K562 (cell line): ENCODE measurements around the gene IL11. TPM values are rescaled to one million over a fixed set of nuclear protein-coding genes. Genes with fewer than 3 reads are reported as not detected.
"Not testable (repeated sequence)": the region's sequence is repeated elsewhere in the genome, so short reads cannot be mapped to it uniquely, and the experiment has no call there.

Source experiments
- ATAC-seq: fragments of 200-7000 bp; cut with Tn5 transposase; 3 replicates; pipeline ENCODE4 v1.9.1; 2020; ENCODE audit warnings: moderate library complexity
- BruUV-seq: library from RNA; stranded (reverse); fragments of 400-500 nt; replicated peaks from 2 replicates; lab custom pipeline; 2021; lab: Mats Ljungman, UMichigan
- CTCF ChIA-PET: fragments of 300-600 bp; formaldehyde crosslinking; extraction: SDS; loops from one replicate; lab custom pipeline; 2021; ENCODE audit warnings: low intra/inter-chr PET ratio; lab: Yijun Ruan, JAX
- POLR2A ChIA-PET: fragments of 300-600, 350-650 bp; sonication (Branson Sonifier 250); formaldehyde crosslinking; extraction: SDS; loops from one replicate; lab custom pipeline; 2021; ENCODE audit warnings: antibody characterized with exemption, inconsistent platforms; lab: Yijun Ruan, JAX
- DNase-seq, 4 experiments: peaks; one replicate each; pipeline versions ENCODE4 v3.0.0 to v3.0.0-alpha.2; 2011 to 2018; ENCODE audit warnings: low spot score in 3 of 4, mixed read lengths in 3 of 4; ENCODE audit errors: extremely low read depth in 1 of 4
- FAIRE-seq: peaks from 2 replicates; lab custom pipeline; 2011; peaks lifted over from hg19 to GRCh38; lab: Jason Lieb, UNC
- H2AFZ ChIP-seq: 2 replicates; pipeline ENCODE4 v1.6.0; 2011; ENCODE audit warnings: low read depth, low read length, control low read depth, inconsistent platforms
- H3K27ac ChIP-seq: fragments of 200-600 bp; 3 replicates; pipeline ENCODE4 v1.8.0; 2011; ENCODE audit warnings: low read depth, mild to moderate bottlenecking, control low read depth, inconsistent platforms, low read length, moderate library complexity, mixed read lengths; ENCODE audit errors: extremely low read depth
- H3K27me3 ChIP-seq, 2 experiments: fragments of 300-600 bp in 1 of 2; 2 replicates in 1 of 2; 3 replicates in 1 of 2; pipeline versions ENCODE4 v1.6.0 to v1.8.0; 2011; ENCODE audit warnings: inconsistent platforms in 2 of 2, low read length in 2 of 2, mild to moderate bottlenecking in 1 of 2, mixed read lengths in 1 of 2, moderate library complexity in 1 of 2; ENCODE audit not compliant: control insufficient read depth in 2 of 2, insufficient read depth in 2 of 2
- H3K36me3 ChIP-seq: fragments of 300-600 bp; 3 replicates; pipeline ENCODE4 v1.8.0; 2011; ENCODE audit warnings: mild to moderate bottlenecking, low read length, inconsistent platforms; ENCODE audit not compliant: control insufficient read depth, insufficient read depth
- H3K4me1 ChIP-seq, 2 experiments: fragments of 200-600 bp in 1 of 2; replicated peaks in 1 of 2; 2 replicates in 1 of 2; 3 replicates in 1 of 2; pipeline versions ENCODE4 v1.5.1 to v1.8.0; 2011; ENCODE audit warnings: inconsistent platforms in 2 of 2, low read length in 2 of 2, mild to moderate bottlenecking in 1 of 2, mixed read lengths in 1 of 2, moderate library complexity in 1 of 2; ENCODE audit not compliant: control insufficient read depth in 2 of 2, insufficient read depth in 2 of 2
- H3K4me2 ChIP-seq: 2 replicates; pipeline ENCODE4 v1.6.1; 2011; ENCODE audit warnings: low read length, control low read depth, inconsistent platforms, mixed read lengths; ENCODE audit not compliant: insufficient read depth
- H3K4me3 ChIP-seq: fragments of 200-600 bp; sonication (generic), shearing (Covaris generic); 2 replicates; pipeline ENCODE4 v1.5.1; 2016; ENCODE audit warnings: control low read depth, inconsistent platforms
- H3K79me2 ChIP-seq: fragments of 200-600 bp; 3 replicates; pipeline ENCODE4 v1.8.0; 2011; ENCODE audit warnings: low read length, inconsistent platforms; ENCODE audit not compliant: control insufficient read depth, insufficient read depth
- H3K9ac ChIP-seq, 2 experiments: 2 replicates each; pipeline versions ENCODE4 v1.6.0 to v1.6.1; 2011; ENCODE audit warnings: low read depth in 2 of 2, low read length in 2 of 2, control low read depth in 1 of 2, inconsistent platforms in 1 of 2, mild to moderate bottlenecking in 1 of 2, mixed read lengths in 1 of 2; ENCODE audit not compliant: insufficient read depth in 1 of 2
- H3K9me1 ChIP-seq: one replicate; pipeline ENCODE4 v1.6.0; 2011; ENCODE audit warnings: inconsistent platforms, mild to moderate bottlenecking, low read length, moderate library complexity; ENCODE audit not compliant: control insufficient read depth, insufficient read depth
- H3K9me3 ChIP-seq: replicated peaks from 2 replicates; pipeline ENCODE4 v1.5.1; 2011; ENCODE audit warnings: low read depth, low read length, inconsistent platforms; ENCODE audit not compliant: control insufficient read depth, insufficient read depth
- H4K20me1 ChIP-seq: replicated peaks from 2 replicates; pipeline ENCODE4 v1.6.1; 2011; ENCODE audit warnings: low read length, inconsistent platforms, mixed read lengths; ENCODE audit not compliant: control insufficient read depth, insufficient read depth
- AFF4 ChIP-seq: sonication (generic); formaldehyde crosslinking; IDR thresholded peaks from 2 replicates; pipeline ENCODE4 v1.8.0; 2023; ENCODE audit warnings: mild to moderate bottlenecking, missing genetic modification reagents
- POLR2H ChIP-seq: IDR thresholded peaks from 2 replicates; pipeline ENCODE4 v1.6.1; 2016; ENCODE audit warnings: missing genetic modification characterization, low read depth, mild to moderate bottlenecking, control low read depth, missing compliant biosample characterization, moderate library complexity
- SMC3 ChIP-seq: conservative IDR thresholded peaks from 2 replicates; pipeline ENCODE4 v1.6.1; 2011; ENCODE audit warnings: low read depth, low read length, improper control_type of control experiment; ENCODE audit not compliant: insufficient read depth
- TBL1XR1 ChIP-seq, 2 experiments: IDR thresholded peaks; 2 replicates each; pipeline ENCODE4 v1.6.1; 2012; ENCODE audit warnings: improper control_type of control experiment in 2 of 2, low read length in 2 of 2, mild to moderate bottlenecking in 1 of 2
- ZNF184 ChIP-seq: sonication (generic); formaldehyde crosslinking; IDR thresholded peaks from 2 replicates; pipeline ENCODE4 v1.5.0; 2020; ENCODE audit warnings: missing genetic modification reagents
- ZNF436 ChIP-seq: fragments of 250-450, 450-650 bp; sonication (Bioruptor Pico); formaldehyde crosslinking; IDR thresholded peaks from 2 replicates; pipeline ENCODE4 v1.7.0; 2020; ENCODE audit warnings: mild to moderate bottlenecking
- ZNF583 ChIP-seq: fragments of 250-450 bp; sonication (Bioruptor Pico); IDR thresholded peaks from 2 replicates; pipeline ENCODE4 v1.4.0; 2020
- WGBS: fragments of 100-300 bp; shearing (Covaris generic); methylation state at CpG from one replicate; pipeline ENCODE4 v1.1.6; 2016; ENCODE audit warnings: low coverage, mixed read lengths; ENCODE audit not compliant: insufficient coverage; ENCODE audit errors: missing lambda C conversion rate; 5-methylcytosine and 5-hydroxymethylcytosine counted together
- in situ Hi-C: fragments of 300-500 bp; cut with MboI; formaldehyde crosslinking; loops from 4 replicates; pipeline ENCODE4 v1.15.0; 2018; ENCODE audit warnings: inconsistent platforms, mixed read lengths
- intact Hi-C: fragments of 100-400 bp; cut with micrococcal nuclease; formaldehyde crosslinking; loops from 2 replicates; pipeline ENCODE4 v1.14.2; 2022
- polyA plus RNA-seq, 8 experiments: library from polyadenylated mRNA; depleted of rRNA in 4 of 8; stranded (reverse) in 5 of 8; unstranded in 3 of 8; fragments of >200 nt; fragmentation: Nextera tagmentation in 2 of 8; fragmentation: Illumina TruSeq in 1 of 8; extraction: Ambion mirVana in 2 of 8; extraction: Trizol in 1 of 8; gene quantifications; 2 replicates each; pipeline versions ENCODE4 v1.2.1 to v1.2.3, GENCODE V29; 2011 to 2014; ENCODE audit warnings: inconsistent platforms in 1 of 8, missing spikeins in 1 of 8
- total RNA-seq, 7 experiments: library from RNA; depleted of rRNA in 6 of 7; stranded (reverse); fragments of >200 nt in 6 of 7; fragmentation: Illumina TruSeq in 2 of 7; extraction: Trizol in 2 of 7; gene quantifications; 2 replicates each; pipeline versions ENCODE4 v1.2.1 to v1.2.3, GENCODE V29; 2011 to 2021; ENCODE audit warnings: low replicate concordance in 1 of 7
- TF ChIP-seq, protein P1 (sequence below), 3 experiments: fragments of 200-800 bp in 1 of 3; sonication (Bioruptor generic) in 1 of 3; sonication (generic) in 1 of 3; formaldehyde crosslinking in 1 of 3; IDR thresholded peaks; 2 replicates each; pipeline versions ENCODE4 v1.6.1 to v1.8.0; 2016 to 2022; ENCODE audit warnings: mild to moderate bottlenecking in 2 of 3, missing compliant biosample characterization in 2 of 3, missing genetic modification characterization in 2 of 3, missing genetic modification reagents in 1 of 3
- TF ChIP-seq, protein P2 (sequence below): fragments of 250-450 bp; sonication (Bioruptor Pico); IDR thresholded peaks from 2 replicates; pipeline ENCODE4 v1.9.0; 2021; ENCODE audit warnings: mild to moderate bottlenecking, inconsistent platforms

The IL11 gene
- total and polyA plus RNA-seq, 9 of the 15 experiments (the other 6 are each of a cell fraction or from before 2014, with no cell fraction given), result 0.04 to 0.42 (median 0.06) TPM; not detected in 6

- TF ChIP-seq AFF4 (CRISPR knock-in tag), result peak; percentile 60
- TF ChIP-seq ZNF184, result no peak
- TF ChIP-seq, all 486 proteins: peak for 148
Observed at GRCh38 chr19:55407800-55408532, 37.7 kb upstream of the IL11 start (continued).

GRCh38 chr19:55407550-55407799, 37.2 kb upstream of the IL11 start, which contains the start of gene UBE2S:
TSS of gene UBE2S (minus strand) at chr19:55407788. CDS start at chr19:55407589, 199 bp downstream.
- DNase-seq, H3K27me3 ChIP-seq, H3K9me1 ChIP-seq, FAIRE-seq, intact Hi-C loops, in situ Hi-C loops, CTCF ChIA-PET, BruUV-seq: not testable (repeated sequence)
- POLR2A ChIA-PET, result interaction anchor here (0.6 to 6.6 kb wide), 50 partner anchors 10 to 766 kb away, joined by 3 to 195 read pairs (median 4); partner anchors contain the start of genes DNAAF3, ISOC2, PPP1R12C and PPP6R1
- Histone ChIP-seq H4K20me1 (peaks cover 25% of the 10 kb centered on the region), H2AFZ (peak within 1 kb of the TSS; percentile 98), H3K4me3 (peak within 1 kb of the TSS; percentile 98), H3K9ac (peak within 1 kb of the TSS; percentile 95 to 99), H3K9me3 (peaks cover 18% of the 10 kb centered on the region), H3K36me3 (peaks cover 42% of the 10 kb centered on the region), H3K79me2 (peaks cover 47% of the 10 kb centered on the region), H3K27ac (peak within 1 kb of the TSS; percentile 100), H3K4me2 (peak within 1 kb of the TSS; percentile 96), H3K4me1 (peaks cover 19 to 43% of the 10 kb centered on the region in 2 experiments)
- peak; percentile 86 for ATAC-seq
- 0% methylated on average over 9 of the region's 36 CpGs for WGBS
- peak; percentile 98 for TF ChIP-seq POLR2H
- 0 out of 2 replicates have a peak, but pooled peaks have one; percentile 32 for TF ChIP-seq ZNF436 (CRISPR knock-in tag)
- TF ChIP-seq, protein P1, sequence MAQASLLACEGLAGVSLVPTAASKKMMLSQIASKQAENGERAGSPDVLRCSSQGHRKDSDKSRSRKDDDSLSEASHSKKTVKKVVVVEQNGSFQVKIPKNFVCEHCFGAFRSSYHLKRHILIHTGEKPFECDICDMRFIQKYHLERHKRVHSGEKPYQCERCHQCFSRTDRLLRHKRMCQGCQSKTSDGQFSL (CRISPR knock-in tag; IDR thresholded peaks at IDR 0.05), result 0 out of 2 replicates have a peak, but pooled peaks have one; percentile 32
- TF ChIP-seq, protein P1 (tag; IDR thresholded peaks at IDR 0.05), result not testable (repeated sequence)
- peak in 1 of 2 experiments; percentile 51; a peak in 1 of 4 replicates for TF ChIP-seq TBL1XR1 (IDR thresholded peaks at IDR 0.05; ENCODE audit: low read length in 2 of 2)
- TF ChIP-seq, protein P2, sequence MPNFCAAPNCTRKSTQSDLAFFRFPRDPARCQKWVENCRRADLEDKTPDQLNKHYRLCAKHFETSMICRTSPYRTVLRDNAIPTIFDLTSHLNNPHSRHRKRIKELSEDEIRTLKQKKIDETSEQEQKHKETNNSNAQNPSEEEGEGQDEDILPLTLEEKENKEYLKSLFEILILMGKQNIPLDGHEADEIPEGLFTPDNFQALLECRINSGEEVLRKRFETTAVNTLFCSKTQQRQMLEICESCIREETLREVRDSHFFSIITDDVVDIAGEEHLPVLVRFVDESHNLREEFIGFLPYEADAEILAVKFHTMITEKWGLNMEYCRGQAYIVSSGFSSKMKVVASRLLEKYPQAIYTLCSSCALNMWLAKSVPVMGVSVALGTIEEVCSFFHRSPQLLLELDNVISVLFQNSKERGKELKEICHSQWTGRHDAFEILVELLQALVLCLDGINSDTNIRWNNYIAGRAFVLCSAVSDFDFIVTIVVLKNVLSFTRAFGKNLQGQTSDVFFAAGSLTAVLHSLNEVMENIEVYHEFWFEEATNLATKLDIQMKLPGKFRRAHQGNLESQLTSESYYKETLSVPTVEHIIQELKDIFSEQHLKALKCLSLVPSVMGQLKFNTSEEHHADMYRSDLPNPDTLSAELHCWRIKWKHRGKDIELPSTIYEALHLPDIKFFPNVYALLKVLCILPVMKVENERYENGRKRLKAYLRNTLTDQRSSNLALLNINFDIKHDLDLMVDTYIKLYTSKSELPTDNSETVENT (CRISPR knock-in tag), result peak; percentile 92; the same call in 1 of the 2 replicates
- 0 out of 2 replicates have a peak, but pooled peaks have one; percentile 7 for TF ChIP-seq SMC3
- TF ChIP-seq ZNF583 (CRISPR knock-in tag), result 0 out of 2 replicates have a peak, but pooled peaks have one; percentile 45
